Hematopoietic multipotent progenitor cell treated with erythropoietin and hydrocortisone succinate and interleukin-3 and kit ligand, for 6 days (in vitro differentiated cells): ENCODE measurements around the gene EHMT1.

ENCODE experiments used
- DNase-seq: peaks from one replicate; pipeline ENCODE4 v3.0.0-alpha.2; 2015

Gene EHMT1

DNA sequence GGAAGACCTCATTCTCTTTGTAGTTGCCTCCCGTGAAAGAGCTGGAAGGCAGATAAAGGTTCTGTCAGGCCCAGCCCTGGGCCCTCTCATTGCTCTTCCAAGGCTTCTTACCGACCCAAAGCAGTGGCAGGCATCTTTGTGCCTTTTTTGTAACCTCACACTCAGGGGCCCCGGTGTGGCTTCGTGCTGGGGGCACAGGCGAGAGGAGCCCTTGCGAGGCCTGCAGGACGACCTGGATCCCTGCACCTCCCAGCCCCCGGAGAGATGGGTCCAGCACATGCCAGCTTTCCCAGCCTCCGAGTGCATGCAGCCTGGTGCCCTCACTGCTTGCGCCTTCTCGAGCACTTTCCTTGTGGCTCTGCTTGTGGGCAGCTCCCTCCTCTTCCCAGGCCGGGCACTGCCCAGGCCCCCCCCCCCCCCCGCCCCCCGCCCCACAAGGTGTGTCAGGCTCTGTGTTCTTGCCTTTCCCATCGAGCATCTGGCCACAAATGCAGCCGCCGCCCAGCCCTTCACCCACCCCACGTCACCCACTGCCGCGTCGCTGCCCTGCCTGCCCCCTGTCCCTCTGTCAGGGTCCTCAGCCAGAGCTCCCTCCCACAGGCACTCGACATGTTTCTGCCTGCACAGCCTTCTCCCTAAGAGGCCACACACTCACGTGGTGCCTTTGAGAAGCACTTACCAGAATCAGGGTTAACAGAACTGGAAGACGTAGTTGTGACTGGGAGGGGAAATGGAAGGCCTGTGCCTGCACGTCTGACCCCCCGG, 195.0 kb downstream of the EHMT1 start:
- no peak for DNase-seq

DNA sequence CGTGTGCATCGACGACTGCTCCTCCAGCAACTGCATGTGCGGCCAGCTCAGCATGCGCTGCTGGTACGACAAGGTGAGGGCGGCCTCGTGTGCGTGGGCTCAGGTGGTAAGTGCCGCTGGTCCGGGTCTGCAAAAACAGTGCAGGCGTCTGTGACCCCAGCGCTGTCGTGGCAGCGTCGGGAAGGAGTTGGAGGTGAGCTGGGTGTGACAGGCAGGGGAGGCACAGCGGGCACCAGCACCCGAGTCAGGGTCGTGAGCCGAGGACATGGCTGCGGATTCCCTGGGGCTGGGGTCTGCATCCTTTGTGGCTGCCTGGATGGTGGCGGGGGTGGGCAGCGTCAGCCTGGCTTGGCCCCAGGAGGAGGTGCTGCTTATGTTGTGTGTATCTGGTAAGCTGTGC, 195.6 kb downstream of the EHMT1 start:
- no peak for DNase-seq

DNA sequence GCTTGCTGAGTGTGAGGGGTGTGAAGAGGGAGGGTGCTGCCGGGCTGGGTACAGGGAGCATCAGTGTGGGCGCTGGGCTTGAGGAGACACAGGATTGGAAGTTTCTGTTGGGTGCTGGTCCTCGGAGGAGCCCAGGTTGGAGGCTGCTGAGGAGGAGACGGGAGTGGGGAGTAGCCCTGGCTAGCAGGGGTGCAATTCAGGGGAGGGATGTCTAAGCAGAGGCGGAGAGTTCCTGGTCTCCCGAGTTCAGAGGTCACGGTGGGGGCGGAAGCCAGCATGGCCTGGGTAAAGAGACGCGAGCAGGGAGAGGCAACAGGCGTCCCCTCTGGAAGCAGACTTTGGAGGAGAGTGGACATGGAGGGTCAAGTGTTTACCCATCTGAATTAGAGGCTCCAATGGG, 196.0 kb downstream of the EHMT1 start:
- DNase-seq: no peak

DNA sequence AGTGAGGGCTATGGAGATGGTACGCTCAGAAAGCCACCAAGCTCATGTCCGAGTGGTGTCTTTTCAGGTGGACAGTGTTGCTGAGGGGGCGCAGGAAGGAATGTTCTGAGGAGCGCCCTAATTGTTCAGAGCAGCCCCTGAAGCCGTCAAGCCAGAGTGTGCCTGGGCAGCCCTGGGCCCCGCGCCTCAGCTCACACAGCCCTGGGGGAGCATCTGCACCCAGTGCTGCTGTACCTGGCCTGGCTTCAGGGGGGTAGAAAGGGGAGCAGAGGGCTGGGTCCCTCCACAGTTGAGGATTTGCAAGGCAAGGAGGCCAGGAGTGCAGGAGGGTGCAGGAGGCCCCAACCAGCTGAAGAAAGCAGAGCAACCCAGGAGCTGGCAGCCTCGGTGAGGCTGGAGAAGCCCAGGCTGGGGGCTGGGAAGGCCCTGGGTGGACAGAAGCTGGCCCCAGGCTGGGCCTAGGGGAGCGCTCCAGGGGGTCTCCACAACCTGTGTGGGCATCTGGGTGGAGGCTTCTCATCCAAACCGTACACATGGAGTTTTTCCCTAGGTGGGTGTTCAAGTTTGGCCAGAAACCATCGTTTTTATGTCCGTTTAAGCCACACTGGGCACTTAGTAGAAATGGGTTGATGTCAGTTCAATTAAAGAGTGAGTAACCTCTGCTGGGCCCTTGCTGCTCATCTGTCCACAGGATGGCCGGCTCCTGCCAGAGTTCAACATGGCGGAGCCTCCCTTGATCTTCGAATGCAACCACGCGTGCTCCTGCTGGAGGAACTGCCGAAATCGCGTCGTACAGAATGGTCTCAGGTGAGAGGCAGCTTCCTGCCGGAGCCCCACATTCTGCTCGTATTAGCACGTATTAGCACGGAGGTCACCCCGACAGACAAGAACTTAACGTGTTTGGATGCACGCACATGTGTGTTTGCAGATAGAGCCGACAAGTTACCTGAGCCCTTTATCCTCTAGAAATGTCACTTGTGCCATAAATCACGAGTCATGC, 196.8 kb downstream of the EHMT1 start:
- no peak for DNase-seq

DNA sequence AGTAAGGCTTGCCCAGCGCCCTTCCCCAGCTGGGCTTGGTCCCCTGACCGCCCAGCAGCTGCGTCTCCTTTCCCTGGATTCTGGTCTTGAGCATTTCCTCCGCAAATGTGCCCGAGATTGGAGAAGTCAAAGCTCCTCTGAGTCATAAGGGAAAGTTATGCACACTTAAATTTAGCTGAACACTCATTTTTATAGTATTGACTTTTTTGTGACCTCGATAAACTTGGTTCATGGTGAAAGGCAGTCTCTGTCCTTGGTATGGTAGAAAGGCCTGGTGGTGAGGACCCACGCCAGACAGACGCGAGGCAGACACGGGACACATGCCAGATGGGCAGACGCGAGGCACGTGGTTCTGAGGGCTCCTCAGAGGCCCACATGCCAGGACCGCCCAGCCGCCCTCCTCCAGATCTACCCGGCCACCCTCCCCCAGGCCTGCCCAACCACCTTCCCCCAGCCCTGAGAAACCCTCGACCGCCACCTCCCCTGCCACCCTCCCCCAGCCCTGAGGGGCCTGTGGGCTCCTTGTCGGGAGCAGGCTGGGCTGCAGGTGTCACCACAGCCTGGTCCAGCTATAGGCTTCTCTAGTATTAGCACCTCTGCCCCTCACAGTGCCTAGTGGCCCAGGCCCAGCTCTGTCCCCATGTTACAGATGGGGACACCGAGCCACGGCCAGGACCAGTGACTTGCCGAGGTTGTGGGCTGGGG, 197.9 kb downstream of the EHMT1 start:
- no peak for DNase-seq

DNA sequence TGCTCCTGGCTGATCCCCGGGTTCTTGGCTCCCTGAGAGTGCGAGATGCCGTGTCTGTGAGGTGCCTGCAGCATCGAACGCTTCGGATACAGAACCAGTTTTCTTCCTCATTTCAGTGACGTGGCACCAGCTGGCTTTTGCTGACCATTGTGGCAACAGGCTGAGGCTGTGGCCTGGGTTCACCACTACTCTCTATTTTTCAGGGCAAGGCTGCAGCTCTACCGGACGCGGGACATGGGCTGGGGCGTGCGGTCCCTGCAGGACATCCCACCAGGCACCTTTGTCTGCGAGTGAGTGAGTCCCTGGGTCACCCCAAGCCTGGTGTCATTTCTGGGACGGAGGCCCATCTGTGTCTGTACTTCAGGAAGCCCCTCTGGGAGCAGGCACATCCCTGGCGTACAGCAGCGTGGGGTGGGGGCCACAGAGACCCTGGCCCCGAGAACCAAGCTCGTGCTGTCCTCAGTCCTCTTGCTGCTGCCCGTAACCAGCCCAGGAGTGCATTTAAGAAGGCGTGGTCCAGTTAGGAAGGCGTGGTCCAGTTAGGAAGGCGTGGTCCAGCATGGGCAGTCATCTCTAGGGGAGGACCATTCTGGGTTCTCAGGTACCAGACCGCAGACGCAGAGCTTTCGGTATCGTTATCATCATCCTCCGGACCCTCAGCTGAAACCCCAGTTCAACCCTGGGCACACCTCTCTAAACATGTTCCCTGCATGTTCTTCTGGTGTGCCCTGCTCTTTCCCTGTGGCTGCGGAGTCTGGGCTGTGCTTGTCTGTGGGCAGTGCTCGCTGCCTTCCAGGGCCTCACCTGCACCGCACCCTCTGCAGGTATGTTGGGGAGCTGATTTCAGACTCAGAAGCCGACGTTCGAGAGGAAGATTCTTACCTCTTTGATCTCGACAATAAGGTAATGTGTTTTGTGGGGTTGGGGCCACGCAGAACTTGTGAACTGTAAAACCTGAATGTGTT, 198.7 kb downstream of the EHMT1 start:
- no peak for DNase-seq

DNA sequence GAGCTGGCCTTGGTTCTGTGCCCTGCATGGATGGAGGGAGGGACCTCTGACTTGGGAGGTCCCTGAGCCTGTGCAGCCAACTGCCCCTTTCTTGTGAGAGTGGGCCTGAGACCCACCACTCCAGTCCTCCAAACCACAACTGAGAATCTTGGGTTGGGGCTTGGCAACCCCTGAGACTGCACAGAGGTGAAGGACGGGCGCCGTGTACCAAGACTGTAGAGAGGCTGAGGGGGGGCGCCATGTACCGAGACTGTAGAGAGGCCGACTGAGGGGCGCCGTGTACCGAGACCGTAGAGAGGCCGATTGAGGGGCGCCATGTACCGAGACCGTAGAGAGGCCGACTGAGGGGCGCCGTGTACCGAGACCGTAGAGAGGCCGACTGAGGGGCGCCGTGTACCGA, 199.5 kb downstream of the EHMT1 start:
- no peak for DNase-seq

DNA sequence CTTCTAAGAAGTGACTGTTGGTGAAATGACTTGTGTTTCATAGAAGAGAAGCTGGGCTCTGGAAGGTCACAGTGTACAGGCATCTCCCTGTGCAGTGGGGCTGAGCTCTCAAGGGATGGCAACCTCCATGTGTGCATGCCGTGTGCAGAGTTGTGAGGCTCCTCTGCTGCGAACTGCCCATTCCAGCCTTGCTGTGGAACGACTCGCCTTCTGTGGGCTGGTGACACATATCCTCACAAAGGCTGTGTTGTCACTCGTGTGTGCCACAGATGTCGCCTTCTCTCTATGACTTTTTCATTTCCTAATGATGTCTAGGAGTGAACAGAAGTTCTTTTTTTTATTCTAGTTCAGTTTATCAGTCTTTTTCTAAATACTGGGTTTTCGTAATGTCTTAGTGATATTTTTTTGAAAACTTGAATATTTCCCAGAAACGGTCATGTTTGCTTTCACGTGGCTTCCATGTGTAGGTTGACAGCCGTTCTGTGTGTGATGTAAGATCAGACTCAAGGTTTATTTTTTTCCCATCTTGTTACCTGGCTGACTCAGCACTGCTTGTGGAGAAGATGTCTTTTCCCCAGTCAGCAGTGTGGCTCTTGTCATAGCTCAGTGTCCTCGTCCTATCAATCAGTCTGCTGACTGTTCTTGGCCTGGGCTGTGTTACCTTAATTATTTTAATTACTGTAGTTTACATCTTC, 201.5 kb downstream of the EHMT1 start:
- no peak for DNase-seq

DNA sequence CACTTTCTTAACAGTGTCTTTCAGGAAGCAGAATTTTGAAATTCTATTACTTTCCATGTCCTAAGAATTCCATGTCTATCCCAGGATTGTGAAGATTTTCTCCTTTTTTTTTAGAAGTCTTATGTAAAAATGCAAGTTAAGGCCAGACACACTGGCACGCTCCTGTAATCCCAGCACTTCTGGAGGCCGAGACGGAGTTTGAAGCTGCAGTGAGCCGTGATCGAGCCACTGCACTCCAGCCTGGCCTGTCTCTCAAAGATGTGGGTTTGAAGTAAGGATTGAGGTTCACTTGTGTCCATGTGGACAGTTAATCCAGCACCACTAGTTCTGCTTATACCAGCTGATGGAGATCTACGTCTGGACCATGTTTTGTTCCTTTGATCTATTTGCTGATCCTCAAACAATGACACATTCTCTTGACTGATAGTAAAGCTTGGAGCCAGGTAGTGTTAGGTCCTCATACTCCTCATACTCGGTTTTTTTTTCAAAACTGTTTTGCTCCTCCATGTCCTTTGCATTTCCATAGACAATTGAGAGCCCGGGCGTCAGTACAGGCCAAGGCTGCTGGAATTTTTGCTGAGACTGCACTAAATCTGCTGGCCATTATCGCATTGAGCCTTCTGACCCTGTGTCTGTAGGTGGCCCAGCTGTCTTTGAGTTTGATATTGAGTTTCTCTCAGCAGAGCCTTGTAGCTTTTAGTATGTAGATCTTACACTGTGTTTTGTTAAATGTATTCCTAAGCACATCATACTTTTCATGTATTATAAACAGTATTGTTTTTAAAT, 205.4 kb downstream of the EHMT1 start:
- no peak for DNase-seq

DNA sequence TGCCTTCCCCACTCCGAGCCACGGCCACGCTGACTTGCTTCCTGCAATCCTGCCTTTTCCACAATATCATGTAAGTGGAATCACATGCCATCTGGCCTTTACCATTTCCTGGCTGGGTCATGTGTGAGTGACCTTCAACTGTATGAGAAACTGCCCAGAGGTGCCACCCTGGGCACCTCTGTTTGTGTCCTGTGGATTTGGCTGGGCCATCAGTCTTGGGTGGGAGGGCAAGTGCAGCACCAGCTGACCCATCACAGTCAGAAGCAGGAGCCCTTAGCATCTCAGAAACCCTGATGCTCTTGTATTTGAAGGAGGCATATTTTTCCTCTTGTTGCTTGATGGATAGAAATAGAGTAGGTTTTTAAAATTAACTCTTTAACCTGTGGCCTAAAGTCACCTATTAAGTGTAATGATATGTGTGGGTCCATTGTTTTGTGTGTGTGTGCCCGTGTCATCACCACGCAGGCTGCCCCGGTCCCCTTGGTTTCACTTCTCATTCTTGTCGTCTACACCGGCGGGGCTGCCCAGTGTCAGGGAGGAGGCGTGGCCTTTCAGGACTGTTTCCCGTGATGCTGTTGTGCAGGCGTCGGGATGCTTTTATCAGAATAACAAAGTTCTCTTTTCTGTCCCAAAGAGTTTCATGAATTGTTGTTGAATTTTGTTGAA, 206.7 kb downstream of the EHMT1 start:
- no peak for DNase-seq

DNA sequence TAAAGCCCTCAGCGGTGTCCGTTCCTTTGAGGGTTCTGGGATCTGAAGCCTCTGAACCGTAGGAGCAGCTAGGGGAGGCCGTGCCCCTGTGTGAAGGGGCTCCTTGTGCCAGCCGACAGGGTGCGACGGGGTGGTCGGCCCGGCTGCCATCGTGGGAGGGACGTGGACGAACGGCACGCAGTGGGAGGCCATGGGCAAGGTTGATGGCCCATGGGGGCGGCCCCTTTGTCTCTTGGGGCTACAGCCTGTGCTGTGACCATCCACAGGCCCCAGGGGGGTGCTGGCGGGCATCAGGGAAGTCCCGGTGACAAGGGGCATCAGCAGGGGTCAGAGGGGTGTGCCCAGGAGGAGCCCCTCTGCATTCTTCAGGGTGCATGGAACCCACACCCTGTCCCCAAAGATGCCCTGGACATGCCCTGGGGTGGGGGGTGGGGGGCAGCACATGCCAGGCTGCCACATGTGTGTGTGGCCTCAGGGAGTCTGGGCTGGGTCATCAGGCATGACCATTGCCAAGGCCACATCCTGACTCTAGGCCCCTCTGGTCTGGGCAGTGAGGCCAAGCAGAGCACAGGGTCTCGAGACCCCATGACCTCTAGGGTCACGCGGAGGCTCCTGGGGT, 209.2 kb downstream of the EHMT1 start:
- DNase-seq: no peak

DNA sequence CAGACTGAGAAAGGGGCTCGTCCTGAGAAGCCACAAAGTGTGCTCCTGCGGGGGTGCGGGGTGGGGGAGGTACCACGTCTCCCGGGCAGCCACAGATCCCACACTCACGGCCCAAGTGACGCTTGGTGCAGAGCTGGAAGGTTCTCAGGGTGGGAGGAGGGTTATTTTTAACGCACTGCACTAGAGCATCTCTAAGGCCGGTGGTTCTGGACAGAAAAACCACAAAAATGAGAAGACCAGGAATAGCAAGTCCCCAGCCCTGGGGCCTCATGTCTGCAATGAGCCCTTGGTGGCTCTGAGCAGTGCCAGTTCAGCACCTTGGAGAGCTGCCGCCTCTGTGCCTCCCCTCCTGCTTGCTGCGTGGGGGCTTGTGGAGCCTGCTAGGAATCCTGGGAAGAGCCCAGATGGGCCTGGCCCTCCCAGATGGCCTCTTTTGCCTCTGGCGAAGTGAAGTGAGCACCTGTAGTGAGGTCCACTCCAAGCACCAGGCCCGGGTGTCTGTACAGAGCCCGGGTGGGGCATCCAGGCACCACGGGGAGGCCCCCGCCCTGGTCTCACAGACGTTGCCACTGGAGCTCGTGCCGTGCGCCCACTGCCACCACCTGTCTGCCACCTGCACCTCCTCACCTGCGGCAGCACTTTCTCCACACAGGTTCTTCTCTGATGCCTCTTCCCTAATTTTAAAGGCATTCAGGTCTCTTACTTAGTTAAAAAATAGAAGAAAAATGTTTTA, 209.9 kb downstream of the EHMT1 start:
- DNase-seq: peak; percentile 64

DNA sequence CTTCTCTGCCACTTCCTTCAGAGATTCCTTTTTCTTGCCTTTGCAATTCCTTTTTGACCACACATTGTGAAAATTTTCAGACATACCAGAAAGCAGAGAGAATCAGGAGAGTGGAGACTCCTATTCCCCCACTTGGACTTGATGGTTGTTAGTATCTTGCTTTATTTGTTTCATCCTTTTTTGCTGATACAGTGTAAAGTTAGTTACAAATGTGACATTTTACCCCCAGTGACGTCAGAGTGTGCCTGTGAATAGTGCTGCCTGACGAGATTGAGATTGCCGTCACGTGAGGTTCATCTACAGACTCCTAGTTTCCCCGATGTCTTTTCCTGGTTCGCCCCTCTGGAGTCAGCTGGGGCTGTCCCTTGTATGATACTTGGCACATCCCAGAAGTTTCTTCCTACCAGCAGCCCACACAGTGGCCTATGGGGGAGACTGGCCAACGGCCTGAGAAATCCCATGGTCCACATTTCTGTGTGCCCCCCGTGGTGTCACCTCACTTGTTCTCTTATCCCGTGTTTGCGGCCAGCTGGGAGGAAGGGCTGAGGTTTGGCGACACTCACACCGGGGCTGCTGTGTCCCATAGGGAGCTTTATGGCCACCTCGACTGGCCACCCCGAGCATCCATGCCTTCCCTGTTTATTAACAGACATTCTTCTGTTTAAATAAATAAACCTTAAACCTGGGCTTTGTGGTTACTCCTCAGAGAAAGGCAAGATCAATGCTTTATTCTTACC, 210.6 kb downstream of the EHMT1 start:
- DNase-seq: no peak

DNA sequence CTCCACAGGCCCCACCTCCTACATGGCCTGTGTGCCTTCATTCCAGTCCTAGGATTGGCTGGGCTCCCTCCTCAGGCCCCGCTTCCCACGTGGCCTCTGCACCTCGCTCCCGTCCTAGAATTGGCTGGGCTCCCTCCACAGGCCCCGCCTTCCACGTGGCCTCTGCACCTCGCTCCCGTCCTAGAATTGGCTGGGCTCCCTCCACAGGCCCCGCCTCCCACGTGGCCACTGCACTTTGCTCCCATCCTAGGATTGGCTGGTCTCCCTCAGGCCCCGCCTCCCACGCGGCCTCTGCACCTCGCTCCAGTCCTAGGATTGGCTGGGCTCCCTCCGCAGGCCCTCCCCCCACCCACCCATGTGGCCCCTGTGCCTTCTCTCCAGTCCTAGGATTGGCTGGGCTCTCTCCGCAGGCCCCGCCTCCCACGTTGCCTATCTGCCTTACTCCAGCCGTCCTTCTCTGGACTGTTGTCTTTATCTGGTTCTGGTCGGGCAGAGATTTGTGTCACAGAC, 213.4 kb downstream of the EHMT1 start:
- DNase-seq: peak; percentile 49

DNA sequence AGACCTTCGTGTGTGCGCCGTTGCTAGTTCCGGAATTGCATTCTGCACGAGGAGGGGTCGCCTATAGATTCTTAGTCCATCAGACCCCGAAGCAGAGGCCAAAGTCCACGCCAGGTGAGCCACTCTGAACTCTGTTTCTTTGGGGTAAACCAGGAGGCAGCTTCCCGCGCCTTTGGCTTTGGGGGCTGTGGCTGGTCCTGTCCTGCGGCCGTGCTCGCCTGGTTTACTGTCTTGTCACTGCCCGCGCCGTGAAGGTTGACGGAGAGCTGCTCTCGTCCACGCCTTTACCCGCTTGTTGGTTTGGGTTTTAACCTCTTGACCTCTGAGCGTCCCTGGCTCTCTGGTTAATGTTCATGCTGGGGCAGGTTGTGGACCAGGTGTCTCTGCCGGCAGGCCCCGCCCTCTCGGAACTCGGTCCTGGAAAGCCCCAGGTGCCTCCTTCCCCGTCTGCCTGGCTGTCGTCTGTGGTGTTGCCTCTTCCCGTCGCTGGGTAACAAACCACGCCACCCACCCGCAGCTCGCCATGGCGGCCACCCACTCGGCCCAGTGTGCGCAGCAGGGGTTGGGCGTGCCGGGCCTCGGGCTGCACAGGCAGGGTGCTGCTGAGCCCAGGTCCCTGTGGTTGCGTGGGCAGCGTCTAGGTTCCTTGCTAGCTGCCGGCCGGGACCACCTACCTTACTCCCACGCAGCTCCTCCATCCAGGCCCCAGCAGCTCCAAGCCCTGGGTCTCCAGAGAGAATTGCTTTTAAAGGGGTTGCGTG, 214.2 kb downstream of the EHMT1 start:
- no peak for DNase-seq

DNA sequence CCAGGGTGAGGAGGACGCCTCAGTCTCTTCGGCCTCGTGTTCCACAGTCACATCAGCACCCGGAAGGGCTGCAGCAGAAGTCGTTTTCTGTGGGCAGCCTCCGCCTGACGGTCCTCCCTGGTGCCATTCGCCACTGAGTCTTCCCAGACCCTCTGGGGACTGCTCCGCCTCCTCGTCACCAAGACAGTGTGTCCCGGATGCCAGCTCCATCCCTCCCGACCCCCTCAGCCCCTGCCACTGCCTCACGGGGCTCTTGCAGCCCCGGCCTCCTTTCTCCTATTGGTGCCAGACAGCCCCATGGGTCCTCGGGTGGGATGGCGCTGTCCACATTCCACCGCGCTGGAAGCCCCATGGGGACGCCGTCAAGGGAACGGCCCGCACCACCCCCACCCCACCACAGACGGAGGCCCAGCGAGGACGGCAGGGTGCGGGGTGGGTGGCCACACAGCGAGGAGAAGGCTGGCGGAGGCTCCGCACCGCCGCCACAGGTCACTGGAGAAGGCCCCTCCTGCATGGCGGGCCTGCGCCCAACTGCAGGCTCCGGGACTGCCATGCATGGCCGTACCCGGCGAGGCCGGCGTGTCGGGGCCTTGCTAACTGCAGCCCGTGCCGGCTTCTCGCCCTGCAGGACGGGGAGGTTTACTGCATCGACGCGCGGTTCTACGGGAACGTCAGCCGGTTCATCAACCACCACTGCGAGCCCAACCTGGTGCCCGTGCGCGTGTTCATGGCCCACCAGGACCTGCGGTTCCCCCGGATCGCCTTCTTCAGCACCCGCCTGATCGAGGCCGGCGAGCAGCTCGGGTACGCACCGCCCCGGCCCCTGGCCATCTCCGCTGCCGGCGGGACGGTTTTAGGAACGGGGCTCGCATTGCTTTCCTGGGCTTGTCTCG, 215.2 kb downstream of the EHMT1 start:
- DNase-seq: no peak
